NCI-H146 (cell line): ENCODE measurements around the gene PPARG.
"Not testable (repeated sequence)": the region's sequence is repeated elsewhere in the genome, so short reads cannot be mapped to it uniquely, and the experiment has no call there.

Experiments
- DNase-seq: peaks from one replicate; lab custom pipeline; 2025; lab: John Stamatoyannopoulos, UW

PPARG gene

DNA sequence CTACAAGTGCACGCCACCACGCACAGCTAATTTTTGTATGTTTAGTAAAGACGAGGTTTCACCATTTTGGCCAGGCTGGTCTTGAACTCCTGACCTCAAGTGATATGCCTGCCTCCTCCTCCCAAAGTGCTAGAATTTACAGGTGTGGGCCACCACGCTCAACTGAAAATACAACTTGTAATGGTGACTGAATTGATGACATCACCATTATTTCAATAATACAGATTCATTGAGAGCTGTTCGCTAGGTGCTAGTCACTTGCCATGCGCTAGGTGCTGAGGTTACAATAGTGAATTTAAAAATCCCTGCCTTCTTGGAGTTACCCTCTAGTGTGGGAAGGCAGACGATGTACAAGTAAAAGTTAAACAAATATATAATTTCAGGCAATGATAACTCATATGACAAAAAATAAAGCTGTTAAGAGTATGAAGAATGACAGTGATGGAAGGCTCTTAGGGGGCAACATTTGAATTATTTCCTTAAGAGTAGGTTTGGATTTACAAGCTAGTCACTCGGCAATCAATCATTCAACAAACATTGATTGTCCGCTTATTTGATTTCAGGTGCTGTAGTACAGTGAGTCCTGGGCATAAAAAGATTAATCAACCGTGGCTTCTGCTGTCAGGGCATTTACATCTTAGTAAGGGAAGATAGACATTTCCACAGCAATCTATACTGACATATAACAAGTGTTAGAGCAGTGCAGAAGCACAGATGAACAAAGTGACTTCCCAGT is 9.1 kb upstream of the PPARG start:
- DNase-seq: no peak

- no peak for DNase-seq
These were observed 8.5 kb upstream of the PPARG start for GRCh38 chr3:12280357-12280806.

- no peak for DNase-seq
These were observed 4.3 kb upstream of the PPARG start for GRCh38 chr3:12284591-12284990.

DNA sequence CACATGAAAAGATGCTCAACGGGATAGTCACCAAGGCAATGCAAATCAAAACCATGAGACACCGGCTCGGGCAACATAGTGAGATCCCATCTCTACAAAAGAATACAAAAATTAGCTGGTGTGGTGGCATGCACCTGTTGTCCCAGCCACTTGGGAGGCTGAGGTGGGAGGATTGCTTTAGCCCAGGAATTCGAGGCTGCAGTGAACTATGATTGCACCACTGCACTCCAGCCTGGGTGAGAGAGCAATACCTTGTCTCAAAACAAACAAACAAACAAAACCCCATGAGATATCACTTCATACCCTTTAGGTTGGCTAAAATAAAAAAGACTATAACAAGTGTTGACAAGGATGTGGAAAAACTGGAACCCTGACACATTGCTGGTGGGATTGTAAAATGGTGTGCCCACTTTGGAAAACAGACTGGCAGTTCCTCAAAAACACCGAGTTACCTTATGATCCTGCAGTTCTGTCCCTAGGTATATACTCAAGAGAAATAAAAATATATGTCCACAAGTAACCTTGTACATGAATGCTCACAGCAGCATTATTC is 3.8 kb upstream of the PPARG start:
- no peak for DNase-seq

DNA sequence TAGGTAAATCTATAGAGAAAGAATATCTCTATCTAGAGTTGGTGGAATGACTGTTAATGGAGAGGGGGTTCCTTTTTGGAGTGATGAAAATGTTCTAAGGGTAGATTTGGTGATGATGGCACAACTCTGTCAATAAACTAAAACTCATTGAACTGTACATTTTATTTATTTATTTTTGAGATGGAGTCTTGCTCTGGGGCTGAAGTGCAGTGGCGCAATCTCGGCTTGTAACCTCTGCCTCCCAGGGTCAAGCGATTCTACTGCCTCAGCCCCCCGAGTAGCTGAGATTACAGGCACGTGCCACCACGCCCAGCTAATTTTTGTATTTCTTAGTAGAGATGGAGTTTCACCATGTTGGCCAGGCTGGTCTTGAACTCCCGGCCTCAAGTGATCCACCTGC is 3.1 kb upstream of the PPARG start:
- not testable (repeated sequence) for DNase-seq

GRCh38 chr3:12286504-12286903 is 2.4 kb upstream of the PPARG start:
- DNase-seq: no peak

DNA sequence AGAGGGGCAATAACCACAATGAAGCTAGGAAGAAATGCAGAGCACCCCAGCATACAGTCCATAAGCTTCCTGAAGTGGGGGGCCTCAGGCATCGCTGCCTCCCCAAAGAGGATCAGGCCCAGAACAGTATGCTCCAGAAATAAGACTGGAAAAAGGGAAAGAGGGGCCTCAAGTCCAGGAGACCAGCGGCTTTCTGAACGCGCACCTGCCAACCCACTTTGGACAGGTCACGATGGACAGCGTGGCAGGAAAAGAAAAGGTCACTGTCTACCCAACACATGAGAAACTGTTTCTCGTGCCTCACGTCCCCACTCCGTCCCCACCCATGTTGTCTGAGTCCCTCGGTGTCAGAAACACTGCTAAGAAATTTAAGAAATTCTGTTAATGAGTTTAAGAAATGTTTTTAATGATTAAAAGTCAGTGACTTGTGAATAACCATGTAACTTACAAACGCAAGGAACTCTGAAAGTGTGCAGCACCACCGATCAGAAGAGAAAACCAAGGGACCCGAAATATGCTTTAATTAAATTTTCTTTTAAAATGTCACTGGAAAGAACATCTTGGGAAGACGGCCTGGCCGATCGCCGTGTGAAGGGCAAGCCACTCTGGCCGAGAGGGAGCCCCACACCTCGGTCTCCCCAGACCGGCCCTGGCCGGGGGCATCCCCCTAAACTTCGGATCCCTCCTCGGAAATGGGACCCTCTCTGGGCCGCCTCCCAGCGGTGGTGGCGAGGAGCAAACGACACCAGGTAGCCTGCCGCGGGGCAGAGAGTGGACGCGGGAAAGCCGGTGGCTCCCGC is 1.7 kb upstream of the PPARG start:
- no peak for DNase-seq

- no peak for DNase-seq
These were observed 1.1 kb upstream of the PPARG start for GRCh38 chr3:12287727-12288181.

GRCh38 chr3:12289524-12289923 is 654 bp downstream of the PPARG start:
- DNase-seq: no peak

- no peak for DNase-seq
These were observed 3.9 kb downstream of the PPARG start for GRCh38 chr3:12292770-12293169.

DNA sequence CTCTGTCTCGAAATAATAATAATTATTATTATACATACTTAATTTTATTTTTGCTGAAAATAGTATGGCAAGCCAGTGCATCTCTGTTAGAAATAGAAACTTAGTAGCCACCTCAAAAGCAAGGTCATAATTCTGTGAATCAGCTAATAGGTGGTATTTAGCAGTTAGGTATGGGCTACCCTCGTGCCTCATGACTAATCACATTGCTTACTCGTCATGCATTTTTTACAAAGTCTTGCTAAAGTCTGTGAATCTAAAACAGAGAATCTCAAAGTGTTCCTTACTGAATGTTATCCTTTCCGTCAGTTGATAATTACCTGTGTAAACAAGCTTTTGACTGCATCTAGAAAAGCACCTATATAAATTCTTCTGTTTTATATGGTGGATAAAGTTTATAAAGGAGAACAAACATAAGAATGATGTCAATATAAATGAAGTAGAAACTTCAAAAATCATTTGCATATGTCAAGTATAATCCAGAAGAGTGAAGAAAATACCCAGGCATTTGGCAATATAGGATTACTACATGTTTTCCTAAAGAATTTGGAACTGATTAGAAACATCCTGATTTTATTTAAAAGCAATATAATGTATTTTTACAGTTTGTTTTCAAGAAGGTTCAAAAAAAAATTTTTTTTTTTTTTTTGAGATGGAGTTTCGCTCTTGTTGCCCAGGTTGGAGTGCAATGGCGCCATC is 6.2 kb downstream of the PPARG start:
- no peak for DNase-seq

GRCh38 chr3:12296511-12296910 is 7.6 kb downstream of the PPARG start:
- DNase-seq: no peak

DNA sequence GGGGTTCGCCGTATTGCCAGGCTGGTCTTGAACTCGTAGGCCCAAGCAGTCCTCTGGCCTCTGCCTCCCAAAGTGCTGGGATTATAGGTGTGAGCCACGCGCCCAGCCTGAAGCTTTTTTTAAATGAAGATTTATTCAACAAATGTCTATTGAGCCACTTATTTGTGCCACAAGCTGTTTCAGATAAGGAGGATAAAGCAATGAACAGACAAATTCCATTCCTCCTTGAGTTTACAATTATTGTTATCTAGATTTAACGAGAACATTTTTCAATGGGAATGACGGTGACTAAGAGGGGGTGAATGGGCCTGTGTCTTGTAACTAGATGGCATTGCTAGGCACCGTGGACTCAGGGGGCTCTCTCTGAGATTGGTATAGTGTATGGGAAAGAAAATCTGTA is 10.2 kb downstream of the PPARG start:
- DNase-seq: no peak

DNA sequence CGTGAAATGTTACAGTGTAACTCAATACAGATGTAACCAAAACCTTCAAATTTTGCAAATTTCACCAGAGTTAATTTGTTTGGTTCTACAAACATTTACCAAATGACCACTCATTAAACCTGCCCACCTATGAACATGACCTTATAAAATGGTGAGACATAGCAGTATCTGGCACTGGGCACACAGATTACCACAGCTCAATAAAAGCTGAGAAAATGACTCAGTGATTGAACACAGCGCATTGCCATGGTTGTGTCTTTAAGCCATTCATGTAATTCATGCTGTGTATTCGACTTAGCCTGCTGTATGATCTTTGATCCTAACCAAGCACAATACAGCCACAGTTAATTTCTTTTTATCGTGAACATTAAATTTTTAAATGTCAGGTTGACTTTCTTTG is 11.3 kb downstream of the PPARG start:
- DNase-seq: no peak

DNA sequence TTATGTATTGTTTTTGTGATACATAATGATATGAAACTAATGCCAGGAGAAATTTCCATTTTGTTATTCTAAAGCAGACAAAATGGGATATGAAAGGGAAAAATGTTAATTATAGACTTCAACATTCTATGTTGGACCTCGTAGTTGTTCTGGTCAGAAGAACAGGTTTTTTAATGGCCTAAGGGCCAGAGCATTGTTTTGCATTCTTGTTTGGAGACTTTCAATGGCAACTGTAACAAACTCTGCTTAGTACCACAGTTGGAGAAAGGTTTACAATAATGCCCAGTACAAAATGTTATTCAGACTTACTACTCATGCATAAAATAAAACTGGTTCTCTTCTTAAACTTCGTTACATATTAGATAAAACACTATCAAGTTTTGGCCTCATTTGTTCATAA is 12.2 kb downstream of the PPARG start:
- DNase-seq: no peak

- DNase-seq: no peak
These were observed 12.6 kb downstream of the PPARG start for GRCh38 chr3:12301513-12301912.

DNA sequence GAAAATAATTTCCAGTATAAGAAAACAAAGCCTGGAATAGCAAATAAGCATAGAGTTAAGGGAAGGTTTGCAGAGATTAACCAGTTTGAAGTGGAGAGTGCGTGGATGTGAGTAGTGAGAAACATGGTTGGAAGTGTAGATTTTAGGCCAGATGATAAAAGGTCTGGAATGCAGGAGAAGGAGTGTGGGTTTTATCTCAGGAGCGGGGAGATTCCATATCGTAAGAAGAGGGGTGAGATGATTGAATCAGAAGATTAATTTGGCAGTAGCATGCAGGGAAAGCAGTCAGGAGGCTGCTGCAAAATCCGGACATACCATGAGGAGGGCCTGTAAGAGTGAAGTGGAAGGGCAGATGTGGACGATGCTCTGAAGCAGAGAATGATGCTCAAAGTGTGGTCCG is 13.7 kb downstream of the PPARG start:
- no peak for DNase-seq

DNA sequence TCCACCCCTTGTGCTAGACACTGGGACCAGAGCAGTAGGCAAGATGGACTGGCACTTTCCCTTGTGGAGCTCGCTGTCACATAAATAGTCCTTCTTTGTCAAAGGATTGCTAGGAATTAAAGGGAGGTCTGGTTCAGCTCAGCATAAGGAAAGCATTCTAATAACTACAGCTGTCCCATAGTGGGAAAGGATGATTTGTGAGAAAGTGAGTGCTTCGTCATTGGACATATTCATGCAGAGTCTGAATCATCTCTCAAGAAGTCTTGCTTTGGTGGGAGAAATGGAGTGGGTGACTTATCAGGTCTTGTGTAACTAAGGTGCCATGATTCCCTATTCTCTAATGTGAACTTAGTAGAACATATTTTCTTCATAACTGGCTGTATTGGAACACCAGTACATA is 14.7 kb downstream of the PPARG start:
- no peak for DNase-seq

GRCh38 chr3:12303993-12304392 is 15.1 kb downstream of the PPARG start:
- DNase-seq: no peak

DNA sequence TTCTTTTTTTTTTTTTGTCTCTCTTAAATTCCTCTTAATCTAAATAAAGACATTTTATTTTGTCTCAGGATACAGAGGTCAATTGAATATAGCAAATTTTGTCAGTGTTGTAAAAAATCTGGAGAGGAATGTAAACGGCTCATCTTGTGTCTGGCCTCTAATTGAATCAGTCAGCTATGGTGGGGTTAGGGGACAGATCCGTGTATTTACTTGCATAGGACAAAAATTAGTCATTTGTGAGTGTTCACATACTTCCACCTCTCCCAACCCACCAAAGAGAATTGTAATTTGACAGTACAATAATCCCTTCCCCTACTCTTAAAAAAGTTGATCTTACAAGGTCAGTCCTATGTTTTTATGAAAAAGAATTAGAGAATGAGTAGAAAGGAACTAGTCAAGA is 18.3 kb downstream of the PPARG start:
- no peak for DNase-seq

DNA sequence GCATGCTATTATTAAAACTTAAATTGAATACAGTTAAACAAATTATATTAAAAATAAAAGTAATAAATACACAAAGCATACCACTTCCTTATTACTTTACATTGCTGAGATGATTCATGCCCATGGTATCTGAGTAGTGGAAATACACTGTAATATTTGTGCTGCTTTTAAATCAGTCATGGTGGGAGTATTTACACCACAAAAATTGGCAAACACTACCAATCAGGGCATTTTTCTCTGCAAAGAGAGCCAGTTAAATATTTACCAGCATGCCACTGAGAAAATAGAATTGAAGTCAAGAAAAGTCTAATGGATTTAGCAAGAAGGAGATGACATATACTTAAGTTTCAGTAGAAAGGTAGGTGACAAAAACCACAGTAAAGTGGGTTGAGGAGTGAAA is 19.6 kb downstream of the PPARG start:
- no peak for DNase-seq

- DNase-seq: no peak
These were observed 20.8 kb downstream of the PPARG start for GRCh38 chr3:12309716-12310115.

DNA sequence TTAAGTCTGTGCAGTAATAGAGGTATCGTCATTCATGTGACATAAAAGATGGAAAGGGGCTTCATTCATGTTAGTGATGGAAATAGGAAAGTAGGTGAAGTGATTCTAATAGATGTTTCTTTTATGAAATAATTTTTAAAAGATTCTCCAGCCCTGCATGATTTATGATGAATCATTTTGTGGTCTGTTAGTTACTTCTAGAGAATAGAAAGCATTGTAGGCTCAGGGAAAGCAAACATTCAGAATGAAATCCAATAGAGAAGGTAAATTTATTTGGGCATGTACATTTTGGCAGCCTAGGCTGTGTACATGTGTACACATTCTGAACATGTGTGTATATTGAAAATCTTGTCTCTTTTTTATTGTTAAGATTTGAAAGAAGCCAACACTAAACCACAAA is 23.1 kb downstream of the PPARG start:
- DNase-seq: no peak
